ENCODE measurements around the gene GPATCH4.
A peak's percentile ranks its signal among the peaks of the same experiment; 100 is the strongest.
"Not testable (repeated sequence)": the region's sequence is repeated elsewhere in the genome, so short reads cannot be mapped to it uniquely, and the experiment has no call there.

The GPATCH4 gene

DNA sequence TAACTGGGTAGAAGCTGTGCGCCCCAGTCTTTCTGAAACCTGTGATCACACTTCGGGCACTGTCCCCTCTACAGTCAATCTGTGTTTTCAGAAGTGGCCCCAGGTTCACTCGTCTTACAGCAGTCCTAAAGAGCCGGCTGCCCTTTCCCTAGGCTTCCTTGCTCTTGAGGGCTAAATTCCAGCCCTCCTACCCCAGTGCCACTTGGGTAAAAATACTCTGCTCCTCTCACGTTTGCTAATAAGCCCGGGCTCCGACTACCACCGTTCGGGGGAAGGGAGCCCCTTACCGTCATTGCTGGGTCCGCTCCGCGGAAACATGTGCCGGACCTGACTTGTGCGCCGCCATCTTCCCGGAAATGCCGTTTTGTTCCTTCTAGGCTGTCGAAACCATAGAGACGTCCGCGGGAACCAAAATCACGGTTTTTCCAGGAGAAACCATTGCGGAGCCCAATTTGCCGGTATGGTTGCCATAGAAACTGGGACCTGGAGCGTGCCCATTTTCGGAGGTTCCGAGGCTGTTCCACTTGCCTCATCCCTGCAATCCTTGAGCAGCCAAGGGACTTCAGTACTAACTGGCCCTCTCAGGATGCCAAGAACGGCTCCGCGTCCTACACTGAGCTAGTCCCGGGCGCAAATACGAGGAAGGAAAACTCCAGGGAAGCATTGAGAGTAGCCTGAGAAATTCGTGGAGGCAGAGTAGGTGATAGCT, at the start of gene GPATCH4:
TSS of gene GPATCH4 (minus strand) at position 358 of the 709 bp plus-strand sequence.
- DNase-seq: peak; percentile 80

DNA sequence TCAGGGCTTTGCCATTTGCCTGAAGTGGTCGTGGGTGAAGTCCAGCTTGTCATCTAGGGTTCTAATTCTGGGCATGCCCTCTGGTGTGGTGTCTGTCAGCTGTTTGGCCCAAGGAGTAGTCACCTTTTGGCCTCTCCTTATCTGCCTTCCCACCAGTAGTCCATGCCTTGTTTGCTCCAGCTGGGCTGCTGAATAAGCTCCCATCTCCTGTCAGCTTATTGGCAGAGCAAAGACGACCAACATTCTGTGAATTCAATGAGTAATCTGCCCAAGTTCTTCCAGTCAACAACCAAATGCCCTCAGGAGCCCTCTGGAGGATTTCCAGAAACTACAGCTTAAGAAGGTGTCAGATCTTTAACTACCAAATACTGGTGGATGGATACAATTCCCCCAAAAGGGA, 47.7 kb upstream of the GPATCH4 start:
- no peak for DNase-seq

DNA sequence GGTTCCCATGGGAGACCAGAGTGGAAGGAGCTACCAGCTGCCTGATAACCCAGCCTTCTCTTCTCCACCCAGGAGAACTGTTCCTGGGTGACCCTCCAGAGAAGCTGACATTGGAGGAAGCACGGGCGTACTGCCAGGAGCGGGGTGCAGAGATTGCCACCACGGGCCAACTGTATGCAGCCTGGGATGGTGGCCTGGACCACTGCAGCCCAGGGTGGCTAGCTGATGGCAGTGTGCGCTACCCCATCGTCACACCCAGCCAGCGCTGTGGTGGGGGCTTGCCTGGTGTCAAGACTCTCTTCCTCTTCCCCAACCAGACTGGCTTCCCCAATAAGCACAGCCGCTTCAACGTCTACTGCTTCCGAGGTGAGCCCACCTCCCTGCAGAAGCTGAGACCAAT, 47.2 kb upstream of the GPATCH4 start:
- DNase-seq: no peak

DNA sequence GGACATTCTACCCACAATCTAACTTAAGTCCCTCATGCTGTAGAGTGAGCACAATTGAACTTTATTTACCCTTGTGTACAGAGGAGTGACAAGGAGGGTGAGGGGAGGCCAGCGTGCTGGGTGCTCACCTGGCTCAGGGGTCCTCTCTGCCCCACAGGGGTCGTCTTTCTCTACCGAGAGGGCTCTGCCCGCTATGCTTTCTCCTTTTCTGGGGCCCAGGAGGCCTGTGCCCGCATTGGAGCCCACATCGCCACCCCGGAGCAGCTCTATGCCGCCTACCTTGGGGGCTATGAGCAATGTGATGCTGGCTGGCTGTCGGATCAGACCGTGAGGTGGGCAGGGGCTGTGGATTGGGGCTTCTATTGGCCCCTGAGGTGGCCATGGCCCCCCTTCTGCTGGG, 46.1 kb upstream of the GPATCH4 start:
- DNase-seq: no peak

DNA sequence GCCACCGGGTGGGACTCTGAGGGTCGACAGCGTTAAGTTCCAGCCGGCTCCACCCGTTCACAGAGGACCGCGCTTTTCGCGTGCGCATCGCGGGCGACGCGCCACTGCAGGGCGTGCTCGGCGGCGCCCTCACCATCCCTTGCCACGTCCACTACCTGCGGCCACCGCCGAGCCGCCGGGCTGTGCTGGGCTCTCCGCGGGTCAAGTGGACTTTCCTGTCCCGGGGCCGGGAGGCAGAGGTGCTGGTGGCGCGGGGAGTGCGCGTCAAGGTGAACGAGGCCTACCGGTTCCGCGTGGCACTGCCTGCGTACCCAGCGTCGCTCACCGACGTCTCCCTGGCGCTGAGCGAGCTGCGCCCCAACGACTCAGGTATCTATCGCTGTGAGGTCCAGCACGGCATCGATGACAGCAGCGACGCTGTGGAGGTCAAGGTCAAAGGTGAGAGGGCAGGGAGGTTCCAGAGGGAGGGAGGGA, 45.5 kb upstream of the GPATCH4 start:
- DNase-seq: no peak

DNA sequence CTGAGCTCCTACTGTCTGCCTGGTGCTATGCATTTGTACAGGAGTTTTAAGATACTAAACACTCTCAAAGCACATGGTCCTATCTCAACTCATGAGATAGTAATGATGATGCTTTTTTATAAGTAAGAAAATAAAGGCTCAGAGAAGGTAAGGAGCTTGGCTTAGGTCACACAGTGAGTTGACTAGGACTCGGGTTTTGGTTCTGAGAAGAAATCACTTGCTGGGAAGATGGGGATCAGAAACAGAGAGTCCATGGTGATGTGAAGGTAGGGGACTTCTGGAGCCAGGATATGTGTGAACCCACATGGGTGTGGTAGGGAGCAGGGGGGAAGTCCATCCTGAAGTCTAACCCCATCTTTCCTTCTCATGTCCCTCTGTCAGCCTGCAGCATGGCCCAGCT, 44.4 kb upstream of the GPATCH4 start:
- no peak for DNase-seq

DNA sequence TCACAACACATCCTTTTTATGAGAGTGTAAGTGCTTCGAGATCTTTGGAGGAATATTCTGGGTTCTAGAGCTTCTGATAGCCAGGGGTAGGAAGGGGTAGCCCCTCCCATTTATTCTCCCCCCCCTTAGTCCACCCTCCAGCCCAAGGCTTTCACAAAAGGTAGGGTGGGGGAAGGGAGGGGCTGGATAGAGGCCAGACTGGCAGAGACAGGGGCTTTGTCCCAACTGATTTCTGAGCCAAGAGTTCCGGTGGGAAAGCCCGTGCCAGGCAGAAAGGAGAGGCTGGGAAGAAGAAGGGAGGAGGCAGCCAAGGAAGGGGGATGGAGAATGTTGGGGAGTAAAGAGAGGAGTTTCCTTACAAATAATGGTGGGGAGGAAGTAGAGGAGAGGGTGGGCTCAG, 43.8 kb upstream of the GPATCH4 start:
- DNase-seq: no peak

DNA sequence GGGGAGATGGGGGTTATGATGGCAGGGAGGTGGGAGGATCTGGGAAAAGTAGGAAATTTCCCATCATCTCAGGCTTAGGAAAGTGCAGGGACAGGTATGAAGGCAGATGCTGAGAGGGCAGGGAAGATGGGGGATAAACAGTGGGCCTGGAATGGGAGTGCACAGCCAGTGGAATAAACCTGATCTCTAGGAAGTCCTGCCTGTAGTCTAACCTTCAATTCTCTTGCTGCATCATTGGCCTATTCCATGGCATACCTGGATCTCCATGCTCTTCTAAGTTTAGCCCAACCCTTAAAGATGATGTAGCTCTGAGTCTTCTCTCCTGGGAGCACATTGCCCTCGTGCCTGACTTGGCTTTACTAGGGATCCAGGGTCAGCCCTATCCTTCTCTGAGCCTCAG, 43.4 kb upstream of the GPATCH4 start:
- no peak for DNase-seq

DNA sequence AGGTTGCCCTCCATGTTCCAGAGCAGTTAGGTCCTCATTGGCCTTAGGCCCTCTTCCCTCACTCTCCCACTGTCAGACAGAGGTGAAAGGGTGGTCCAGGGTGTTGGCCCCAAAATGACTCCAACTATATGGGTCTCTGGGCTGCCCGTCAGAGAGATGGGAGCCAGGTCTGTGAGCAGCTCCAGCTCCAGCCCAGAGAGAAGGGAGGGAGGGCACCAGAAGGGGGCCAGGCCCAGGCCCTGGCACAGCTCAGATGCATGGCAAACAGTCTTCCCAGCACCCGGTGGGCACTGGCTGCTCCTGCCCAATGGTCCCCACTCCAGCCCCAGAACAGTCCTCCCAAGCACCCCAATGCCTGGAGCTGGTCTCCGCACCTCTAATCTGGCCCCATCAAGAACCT, 42.9 kb upstream of the GPATCH4 start:
- no peak for DNase-seq

DNA sequence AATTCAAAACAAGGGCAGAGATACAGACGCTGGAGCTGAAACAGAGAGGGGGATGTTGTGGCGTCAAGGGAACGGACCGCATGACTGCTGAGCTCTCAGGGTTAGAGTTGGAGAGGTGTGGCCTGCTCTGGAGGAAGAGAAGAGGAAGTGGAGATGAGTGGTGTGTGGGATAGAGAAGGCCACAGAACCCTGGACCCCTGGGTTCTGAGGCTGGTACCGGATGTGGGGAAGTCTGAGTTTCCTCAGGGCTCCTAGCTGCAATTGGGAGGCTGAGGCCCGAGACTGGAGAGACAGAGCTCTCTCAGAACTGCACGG, 42.5 kb upstream of the GPATCH4 start:
- DNase-seq: no peak

DNA sequence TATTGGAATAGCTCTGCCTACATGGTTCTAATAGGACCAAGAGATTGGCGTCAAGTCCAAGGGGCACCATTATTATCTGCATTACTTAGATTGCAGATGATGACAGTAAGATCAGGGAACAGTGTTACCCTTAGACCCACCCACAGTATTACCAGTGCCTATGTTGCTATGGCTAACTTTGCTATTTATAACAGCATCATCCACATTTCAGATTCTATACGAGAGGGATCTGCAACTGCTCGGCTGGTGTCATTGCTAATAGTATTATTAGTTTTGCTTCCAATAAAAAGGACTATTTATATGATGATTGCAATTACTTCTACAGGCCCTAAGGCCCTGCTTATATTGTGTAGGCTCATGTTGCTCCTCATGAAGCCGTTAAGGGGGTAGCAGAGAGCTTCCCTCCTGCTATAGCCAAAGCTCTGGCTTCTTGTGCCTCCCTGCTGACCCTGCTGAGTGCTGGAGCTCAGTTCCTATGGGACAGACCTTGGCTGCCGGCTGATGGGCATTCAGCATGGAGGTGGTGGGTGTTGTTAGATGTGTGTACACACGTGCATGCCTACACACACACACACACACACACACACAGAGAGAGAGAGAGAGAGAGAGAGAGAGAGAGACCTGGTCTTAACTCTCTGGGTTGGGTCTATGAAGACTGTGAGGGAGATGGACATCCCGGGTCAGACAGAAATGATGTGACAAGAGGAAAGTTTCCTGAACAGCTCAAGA, 41.9 kb upstream of the GPATCH4 start:
- no peak for DNase-seq

DNA sequence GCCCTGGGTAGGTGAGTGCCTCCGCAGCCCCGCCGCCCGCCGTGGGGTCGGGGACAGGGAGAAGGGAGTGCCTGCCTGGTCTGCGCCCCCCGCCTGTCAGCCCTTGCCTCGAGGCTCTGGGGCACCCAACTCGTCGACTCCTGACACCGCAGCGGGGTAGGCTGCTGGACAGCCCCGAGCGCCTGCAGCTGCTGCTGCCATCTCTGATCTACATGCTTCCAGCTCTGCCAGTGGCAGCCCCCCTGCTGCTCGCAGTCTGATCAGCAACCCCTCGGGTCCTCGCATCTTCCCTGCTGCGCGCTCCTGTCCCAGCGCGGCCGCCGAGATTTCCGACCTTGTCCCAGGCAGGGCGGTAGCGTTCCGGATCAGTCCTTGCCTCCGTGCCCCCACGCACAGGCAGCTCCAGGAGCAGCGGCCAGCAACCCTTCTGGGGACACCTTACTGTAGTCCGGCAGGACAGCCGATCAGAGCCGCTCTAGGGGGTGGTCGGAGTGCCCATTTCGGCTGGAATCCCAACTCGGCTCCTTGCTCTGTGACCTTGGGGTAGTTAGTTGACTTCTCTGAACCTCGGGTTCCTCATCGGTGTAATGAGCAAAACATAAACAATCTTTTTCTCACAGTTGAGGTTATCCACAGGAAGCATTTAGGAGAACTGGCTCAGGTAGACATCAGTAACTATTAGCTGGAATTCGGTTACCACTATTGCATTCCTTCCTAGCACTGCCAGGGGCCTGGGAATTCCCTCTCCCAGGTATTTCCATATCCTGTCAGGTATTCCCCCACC, 41.2 kb upstream of the GPATCH4 start:
- no peak for DNase-seq

DNA sequence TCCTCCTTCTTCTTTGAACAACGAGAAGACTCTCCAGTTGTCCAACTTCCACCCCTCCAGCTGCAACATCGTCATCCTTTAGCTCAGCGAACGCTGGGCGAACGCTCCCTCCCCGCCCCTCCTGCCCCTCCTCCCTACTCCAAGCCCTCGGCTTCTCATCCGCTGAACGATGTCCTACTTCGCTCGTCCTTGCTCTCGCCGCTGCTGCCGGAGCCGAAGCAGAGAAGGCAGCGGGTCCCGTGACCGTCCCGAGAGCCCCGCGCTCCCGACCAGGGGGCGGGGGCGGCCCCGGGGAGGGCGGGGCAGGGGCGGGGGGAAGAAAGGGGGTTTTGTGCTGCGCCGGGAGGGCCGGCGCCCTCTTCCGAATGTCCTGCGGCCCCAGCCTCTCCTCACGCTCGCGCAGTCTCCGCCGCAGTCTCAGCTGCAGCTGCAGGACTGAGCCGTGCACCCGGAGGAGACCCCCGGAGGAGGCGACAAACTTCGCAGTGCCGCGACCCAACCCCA, 40.5 kb upstream of the GPATCH4 start, which contains the start of gene BCAN:
TSS of gene BCAN (plus strand) at position 357 of the 504 bp plus-strand sequence. CDS start 3,938 bp downstream, outside the sequence.
- peak; percentile 53 for DNase-seq

DNA sequence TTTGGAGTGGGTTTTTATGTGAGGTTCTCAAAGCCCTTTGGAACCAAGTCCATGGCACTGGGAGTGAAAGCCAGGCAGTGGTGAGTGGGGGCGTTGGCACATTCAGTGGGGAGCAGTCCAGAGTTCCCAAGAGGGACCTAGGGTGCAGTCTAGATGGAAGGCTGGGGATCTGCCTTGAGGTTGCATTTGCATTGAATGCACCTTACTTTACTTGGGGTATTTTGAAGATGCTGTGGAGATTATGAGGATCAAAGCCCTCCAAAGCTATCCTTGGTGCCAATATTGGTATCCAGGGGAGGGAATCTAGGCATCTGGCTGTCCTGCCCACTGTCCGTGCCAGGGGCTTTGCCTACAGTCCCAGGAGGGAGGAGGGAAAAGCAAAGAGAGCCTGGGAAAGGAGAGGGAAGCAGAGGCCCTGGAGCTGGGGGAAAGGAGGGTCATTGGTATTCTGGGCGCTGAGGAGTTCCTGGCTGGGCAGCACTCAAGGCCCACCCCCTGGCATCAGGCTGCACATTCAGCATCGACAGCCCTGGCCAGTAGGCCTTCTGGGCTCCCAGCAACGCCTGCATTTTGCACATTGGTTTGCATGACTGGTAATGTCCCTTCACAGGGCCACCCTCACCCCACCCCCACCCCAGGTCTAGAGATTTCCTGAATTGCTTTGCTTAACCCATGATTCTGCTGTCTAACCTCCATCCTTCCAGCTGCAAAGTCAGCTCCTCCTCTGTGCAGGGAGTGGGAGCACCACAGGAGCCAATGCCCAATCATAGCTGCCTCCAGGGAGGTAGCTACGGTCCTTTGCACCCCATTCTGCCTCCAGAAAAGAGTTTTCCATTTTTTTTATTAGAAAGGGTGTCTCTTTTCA, 39.8 kb upstream of the GPATCH4 start:
- no peak for DNase-seq

DNA sequence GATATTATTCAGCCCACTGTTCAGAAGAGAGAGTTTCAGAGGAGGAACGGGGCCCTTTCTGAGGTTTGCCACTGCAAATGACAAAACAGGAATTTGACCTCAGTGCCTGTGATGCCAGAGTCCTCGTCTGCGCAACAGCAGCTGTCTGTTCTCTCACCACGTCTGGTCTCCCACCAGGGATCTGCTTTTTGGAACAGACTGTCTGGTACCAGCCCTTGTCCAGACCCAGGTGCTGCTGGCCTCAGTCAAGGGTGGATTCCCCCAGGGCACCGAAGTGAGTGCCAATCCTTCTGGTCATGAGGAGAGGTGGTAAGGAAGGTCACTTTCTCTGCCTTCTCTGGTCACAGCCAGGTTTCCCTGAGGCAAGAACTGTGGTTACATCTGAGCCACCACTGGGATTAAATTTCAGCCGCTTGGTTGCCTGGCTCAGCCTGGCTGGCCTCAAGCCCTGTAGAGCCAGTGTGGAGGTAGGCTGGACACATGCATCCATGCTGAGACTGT, 38.4 kb upstream of the GPATCH4 start:
- DNase-seq: no peak

DNA sequence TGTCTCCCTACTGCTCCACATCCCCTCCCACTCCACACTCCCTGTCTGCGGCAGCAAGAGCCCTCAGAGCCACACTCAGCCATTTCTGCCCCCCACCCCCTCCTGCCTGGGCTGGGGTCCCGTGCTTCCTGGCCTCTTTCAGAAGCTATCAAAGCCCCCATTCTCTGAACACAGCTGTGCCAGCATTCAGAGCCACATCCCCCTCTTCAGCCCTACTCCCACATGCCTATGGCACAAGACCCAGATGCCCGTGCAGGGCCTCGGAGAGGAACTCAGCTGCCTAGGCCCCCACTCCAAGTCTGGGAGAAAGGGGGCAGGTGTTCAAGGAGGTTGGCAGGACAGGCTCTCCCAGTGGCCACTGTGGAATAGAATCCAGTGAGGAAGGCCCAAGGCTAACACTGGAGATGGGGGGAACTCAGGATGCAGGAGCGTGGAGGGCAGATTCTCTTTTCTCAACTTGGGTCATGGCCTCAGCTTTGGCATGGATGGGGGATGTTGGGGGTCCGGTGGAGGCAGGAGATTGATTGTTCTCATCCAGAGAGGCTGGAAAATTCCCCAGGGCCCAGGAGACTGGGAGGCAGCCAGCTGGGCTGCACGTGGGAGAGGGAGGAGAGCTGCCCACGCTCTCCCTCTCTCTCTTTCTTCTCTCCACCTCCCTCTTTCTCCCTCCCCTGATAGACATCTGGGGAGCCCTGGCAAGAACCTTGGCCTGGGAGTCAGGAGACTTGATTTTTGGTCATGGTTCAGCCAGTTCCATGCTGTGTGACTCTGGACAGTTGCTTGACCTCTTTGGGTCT, 37.1 kb upstream of the GPATCH4 start:
- DNase-seq: no peak

DNA sequence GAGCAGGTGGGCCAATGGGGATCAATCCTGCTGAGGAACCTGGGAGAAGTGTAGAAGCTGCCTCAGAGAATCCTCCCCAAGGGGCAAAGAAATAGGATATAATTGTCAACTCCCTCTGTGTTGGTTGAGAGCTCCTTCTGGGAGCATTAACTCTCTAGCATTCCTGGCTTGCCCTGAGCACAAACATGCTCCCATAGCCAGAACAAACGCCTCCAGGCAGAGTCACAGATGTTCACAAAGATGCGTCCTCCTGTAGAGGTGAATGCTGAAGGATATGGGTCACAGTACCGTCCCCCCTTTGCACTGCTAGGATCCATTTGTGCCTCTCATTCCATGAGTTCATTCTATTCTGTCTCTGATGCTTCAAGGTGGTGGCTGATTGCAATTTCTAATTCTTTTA, 31.1 kb upstream of the GPATCH4 start:
- no peak for DNase-seq

DNA sequence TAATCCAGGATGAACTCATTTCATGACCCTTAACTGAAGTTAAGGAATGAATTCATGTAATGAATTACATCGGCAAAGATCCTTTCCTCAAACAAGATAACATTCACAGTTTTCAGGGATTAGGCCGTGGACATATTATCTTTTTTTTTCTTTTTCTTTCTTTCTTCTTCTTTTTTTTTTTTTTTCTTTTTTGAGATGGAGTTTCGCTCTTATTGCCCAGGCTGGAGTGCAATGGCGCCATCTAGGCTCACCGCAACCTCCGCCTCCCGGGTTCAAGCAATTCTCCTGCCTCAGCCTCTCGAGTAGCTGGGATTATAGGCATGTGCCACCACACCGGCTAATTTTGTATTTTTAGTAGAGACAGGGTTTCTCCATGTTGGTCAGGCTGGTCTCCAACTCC, 29.9 kb upstream of the GPATCH4 start:
- DNase-seq: not testable (repeated sequence)

DNA sequence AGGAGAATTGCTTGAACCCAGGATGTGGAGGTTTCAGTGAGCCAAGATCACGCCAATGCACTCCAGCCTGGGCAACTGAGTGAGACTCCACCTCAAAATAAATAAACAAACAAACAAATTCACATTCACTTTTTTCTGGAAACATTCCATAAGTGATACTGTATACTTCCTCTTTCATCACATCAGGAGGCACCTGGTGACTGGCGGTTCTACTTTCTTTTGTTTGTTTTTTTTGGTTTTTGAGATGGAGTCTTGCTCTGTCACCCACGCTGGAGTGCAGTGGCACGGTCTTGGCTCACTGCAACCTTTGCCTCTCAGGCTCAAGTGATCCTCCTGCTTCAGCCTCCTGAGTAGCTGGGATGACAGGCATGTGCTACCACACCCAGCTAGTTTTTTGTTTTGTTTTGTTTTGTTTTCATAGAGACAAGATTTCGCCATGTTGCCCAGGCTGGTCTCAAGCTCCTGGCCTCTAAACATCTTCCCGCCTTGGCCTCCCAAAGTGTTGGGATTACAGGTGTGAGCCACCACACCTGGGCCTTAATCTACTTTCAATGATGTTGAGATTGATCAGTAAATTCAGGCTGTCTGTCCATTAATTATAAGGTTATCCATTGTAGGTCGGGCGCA, 28.7 kb upstream of the GPATCH4 start:
- DNase-seq: no peak

DNA sequence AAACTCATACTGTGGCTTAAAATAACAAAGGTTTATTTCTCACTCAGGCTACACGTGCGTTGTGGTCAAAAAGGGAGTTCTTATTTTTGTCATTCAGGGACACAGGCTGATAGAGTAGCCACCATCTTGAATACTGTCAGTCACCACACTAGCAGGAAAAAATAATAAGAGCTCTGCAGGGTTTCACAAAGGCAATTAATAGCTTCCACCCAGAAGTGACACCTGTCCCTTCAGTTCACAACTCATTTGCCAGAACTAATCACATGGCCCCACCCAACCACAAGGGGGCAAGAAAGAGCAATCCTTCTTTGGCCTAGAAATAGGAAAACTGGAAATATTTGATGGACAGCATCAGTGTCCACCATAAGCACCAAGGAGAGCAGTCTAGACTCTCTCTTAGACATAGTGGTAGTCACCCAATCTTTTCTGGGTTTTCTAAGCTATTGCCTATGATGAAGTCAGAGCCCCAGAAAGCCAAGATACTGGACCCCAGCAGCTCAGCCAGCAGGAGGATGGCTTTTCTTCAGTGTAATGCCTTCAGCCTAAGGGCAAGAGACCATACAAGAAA, 26.1 kb upstream of the GPATCH4 start:
- DNase-seq: peak; percentile 37

DNA sequence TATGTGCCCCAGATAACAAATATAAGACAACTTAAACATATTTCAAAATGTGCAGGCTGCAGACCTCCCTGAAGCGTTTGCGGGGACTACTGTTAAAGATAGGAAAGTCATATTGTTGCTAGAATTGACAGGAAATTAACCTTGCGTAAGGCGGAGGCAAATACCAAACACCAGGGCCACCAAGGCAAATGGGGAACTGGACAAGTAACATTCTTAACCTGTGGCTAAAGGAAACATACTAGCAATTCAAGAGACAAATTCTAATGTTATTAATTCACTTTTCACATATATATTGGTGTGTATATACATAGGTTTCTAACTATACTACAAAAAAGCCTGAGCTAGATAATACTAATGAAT, 24.8 kb upstream of the GPATCH4 start:
- no peak for DNase-seq

Data from NCI-H1105 (cell line).